Osteoblast (primary cell): ENCODE data around the gene AP5S1. TPM values are rescaled to one million over a fixed set of nuclear protein-coding genes. Genes with fewer than 3 reads are reported as not detected.

Experiments
- DNase-seq: peaks from one replicate; pipeline ENCODE4 v3.0.0; 2011; ENCODE audit warnings: low spot score, mixed read lengths; ENCODE audit not compliant: insufficient read length; ENCODE audit errors: missing footprints
- H2AFZ ChIP-seq: 2 replicates; pipeline ENCODE4 v1.6.0; 2011; ENCODE audit warnings: mild to moderate bottlenecking, low read length
- H3K27ac ChIP-seq: 2 replicates; pipeline ENCODE4 v1.5.1; 2011; ENCODE audit warnings: mild to moderate bottlenecking, low read depth, low read length, moderate library complexity
- H3K27me3 ChIP-seq: 2 replicates; pipeline ENCODE4 v1.6.0; 2012; ENCODE audit warnings: mild to moderate bottlenecking, control low read depth, inconsistent platforms, low read length, moderate library complexity; ENCODE audit not compliant: insufficient read depth
- H3K36me3 ChIP-seq: 2 replicates; pipeline ENCODE4 v1.5.1; 2011; ENCODE audit warnings: mild to moderate bottlenecking, low read length, control low read depth, moderate library complexity; ENCODE audit not compliant: insufficient read depth
- H3K4me1 ChIP-seq: 2 replicates; pipeline ENCODE4 v1.5.1; 2011; ENCODE audit warnings: mild to moderate bottlenecking, low read length, control low read depth, moderate library complexity; ENCODE audit not compliant: insufficient read depth
- H3K4me2 ChIP-seq: 2 replicates; pipeline ENCODE4 v1.6.0; 2011; ENCODE audit warnings: mild to moderate bottlenecking, low read length; ENCODE audit not compliant: insufficient read depth
- H3K4me3 ChIP-seq: fragments of 200-600 bp; sonication (generic); 3 replicates; pipeline ENCODE4 v1.5.1; 2012; ENCODE audit warnings: mild to moderate bottlenecking, low read length, inconsistent platforms; ENCODE audit not compliant: insufficient read depth
- H3K79me2 ChIP-seq: 2 replicates; pipeline ENCODE4 v1.6.0; 2012; ENCODE audit warnings: mild to moderate bottlenecking, low read length, control low read depth, inconsistent platforms; ENCODE audit not compliant: insufficient read depth
- H3K9me3 ChIP-seq: 2 replicates; pipeline ENCODE4 v1.5.1; 2011; ENCODE audit warnings: low read depth, low read length, control low read depth
- H4K20me1 ChIP-seq: 2 replicates; pipeline ENCODE4 v1.6.0; 2012; ENCODE audit warnings: mild to moderate bottlenecking, low read length, control low read depth; ENCODE audit not compliant: insufficient read depth
- CTCF ChIP-seq: IDR thresholded peaks from 2 replicates; pipeline ENCODE4 v1.5.1; 2011; ENCODE audit warnings: mild to moderate bottlenecking, low read depth, low read length, moderate library complexity; ENCODE audit errors: extremely low read depth
- total RNA-seq: library from RNA; depleted of rRNA; stranded (reverse); fragments of >200 nt; gene quantifications from 2 replicates; pipeline ENCODE4 v1.2.3, GENCODE V29; 2012

Gene AP5S1
- total RNA-seq, 1 donor = 25.3 TPM

- Histone ChIP-seq H3K4me1 (peaks cover 2% of the 10 kb centered on the region), H3K27ac (no peak overlapping the region), H4K20me1 (peaks cover 7% of the 10 kb centered on the region), H2AFZ (no peak overlapping the region), H3K4me2 (no peak overlapping the region), H3K36me3 (peaks cover 24% of the 10 kb centered on the region), H3K4me3 (no peak overlapping the region), H3K27me3 (no peaks in the 10 kb centered on the region), H3K9me3 (no peaks in the 10 kb centered on the region), H3K79me2 (no peaks in the 10 kb centered on the region)
- no peak for DNase-seq
- no peak for TF ChIP-seq CTCF
Observed at GRCh38 chr20:3876000-3876399, 55.7 kb downstream of the AP5S1 start.

GRCh38 chr20:3876676-3877075 lies 56.3 kb downstream of the AP5S1 start:
- Histone ChIP-seq H3K27me3 (no peaks in the 10 kb centered on the region), H3K4me3 (no peak overlapping the region), H2AFZ (no peak overlapping the region), H3K4me1 (peaks cover 2% of the 10 kb centered on the region), H3K9me3 (no peaks in the 10 kb centered on the region), H3K79me2 (no peaks in the 10 kb centered on the region), H3K27ac (no peak overlapping the region), H4K20me1 (peaks cover 7% of the 10 kb centered on the region), H3K36me3 (peaks cover 18% of the 10 kb centered on the region), H3K4me2 (no peak overlapping the region)
- DNase-seq = no peak
- TF ChIP-seq CTCF = no peak

Other genes starting within 250 kb of the AP5S1 start
- gene GFRA4, start 157.1 kb upstream of the AP5S1 start, total RNA-seq = not detected in 2 replicates
- 3.5 and 11.2 TPM in 2 replicates for gene ADAM33, start 138.5 kb upstream of the AP5S1 start, total RNA-seq
- gene SIGLEC1, start 107.9 kb upstream of the AP5S1 start, total RNA-seq = under 0.01 TPM in 1 of 2 replicates, not detected in the other
- gene HSPA12B, start 87.9 kb upstream of the AP5S1 start, total RNA-seq = not detected in 2 replicates
- 15.3 and 18.5 TPM in 2 replicates for gene ADISSP, start 52.8 kb upstream of the AP5S1 start, total RNA-seq
- gene SPEF1, start 39.1 kb upstream of the AP5S1 start, total RNA-seq = under 0.01 TPM in 1 of 2 replicates, not detected in the other
- gene CENPB, start 33.8 kb upstream of the AP5S1 start, total RNA-seq = 95.5 and 101 TPM in 2 replicates
- gene CDC25B, start 24.2 kb upstream of the AP5S1 start, total RNA-seq = 20.6 and 23.5 TPM in 2 replicates
- gene MAVS, start 26.3 kb downstream of the AP5S1 start, total RNA-seq = 32.1 and 32.2 TPM in 2 replicates
- gene PANK2, start 68.8 kb downstream of the AP5S1 start, total RNA-seq = 57.2 and 60.4 TPM in 2 replicates
- 22.4 and 25.6 TPM in 2 replicates for gene RNF24, start 195.0 kb downstream of the AP5S1 start, total RNA-seq